Measurements from ENCODE around the gene PPP1R10. TPM values are rescaled to one million over a fixed set of nuclear protein-coding genes. Genes with fewer than 3 reads are reported as not detected.
A peak's percentile ranks its signal among the peaks of the same experiment; 100 is the strongest.

Gene PPP1R10
- total and polyA plus RNA-seq, 11 donors: 9.4 to 44.9 (median 28.1) TPM

DNA sequence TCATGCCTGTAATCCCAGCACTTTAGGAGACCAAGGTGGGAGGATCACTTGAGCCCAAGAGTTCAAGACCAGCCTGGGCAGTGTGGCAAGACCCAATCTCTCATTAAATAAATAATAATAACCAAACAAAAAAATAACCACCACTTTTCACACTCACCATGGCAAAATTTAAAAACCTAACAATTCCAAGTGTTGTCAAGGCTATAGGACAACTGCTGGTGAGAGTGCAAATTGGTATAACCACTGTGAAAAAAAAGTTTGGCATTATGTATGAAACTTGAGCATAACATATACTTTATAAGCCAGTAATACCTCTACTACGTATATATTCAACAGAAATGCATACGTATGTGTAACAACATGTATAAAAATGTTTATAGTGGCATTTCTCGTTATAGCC is 56.1 kb downstream of the PPP1R10 start:
- no peaks in the 10 kb centered on the region for H3K27me3 ChIP-seq
- intact Hi-C loops (cut with DNase I): no loop called here
- H3K36me3 ChIP-seq: peaks cover 0 to 32% (median 24%) of the 10 kb centered on the region in 9 donors
- DNase-seq (no peak), ATAC-seq (no peak)
- no peak overlapping the region for H3K4me3 ChIP-seq
- peaks cover 0 to 16% (median 11%) of the 10 kb centered on the region in 12 donors for H3K4me1 ChIP-seq
- TF ChIP-seq POLR2A (IDR thresholded peaks at IDR 0.05): no peak
- TF ChIP-seq, protein P1, sequence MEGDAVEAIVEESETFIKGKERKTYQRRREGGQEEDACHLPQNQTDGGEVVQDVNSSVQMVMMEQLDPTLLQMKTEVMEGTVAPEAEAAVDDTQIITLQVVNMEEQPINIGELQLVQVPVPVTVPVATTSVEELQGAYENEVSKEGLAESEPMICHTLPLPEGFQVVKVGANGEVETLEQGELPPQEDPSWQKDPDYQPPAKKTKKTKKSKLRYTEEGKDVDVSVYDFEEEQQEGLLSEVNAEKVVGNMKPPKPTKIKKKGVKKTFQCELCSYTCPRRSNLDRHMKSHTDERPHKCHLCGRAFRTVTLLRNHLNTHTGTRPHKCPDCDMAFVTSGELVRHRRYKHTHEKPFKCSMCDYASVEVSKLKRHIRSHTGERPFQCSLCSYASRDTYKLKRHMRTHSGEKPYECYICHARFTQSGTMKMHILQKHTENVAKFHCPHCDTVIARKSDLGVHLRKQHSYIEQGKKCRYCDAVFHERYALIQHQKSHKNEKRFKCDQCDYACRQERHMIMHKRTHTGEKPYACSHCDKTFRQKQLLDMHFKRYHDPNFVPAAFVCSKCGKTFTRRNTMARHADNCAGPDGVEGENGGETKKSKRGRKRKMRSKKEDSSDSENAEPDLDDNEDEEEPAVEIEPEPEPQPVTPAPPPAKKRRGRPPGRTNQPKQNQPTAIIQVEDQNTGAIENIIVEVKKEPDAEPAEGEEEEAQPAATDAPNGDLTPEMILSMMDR (IDR thresholded peaks at IDR 0.05): no peak
- H3K27ac ChIP-seq: no peak overlapping the region
- WGBS, 4 donors: 94 to 97% (median 97%) methylated on average over 3 of the region's 3 CpGs
- no peaks in the 10 kb centered on the region for H3K9me3 ChIP-seq

DNA sequence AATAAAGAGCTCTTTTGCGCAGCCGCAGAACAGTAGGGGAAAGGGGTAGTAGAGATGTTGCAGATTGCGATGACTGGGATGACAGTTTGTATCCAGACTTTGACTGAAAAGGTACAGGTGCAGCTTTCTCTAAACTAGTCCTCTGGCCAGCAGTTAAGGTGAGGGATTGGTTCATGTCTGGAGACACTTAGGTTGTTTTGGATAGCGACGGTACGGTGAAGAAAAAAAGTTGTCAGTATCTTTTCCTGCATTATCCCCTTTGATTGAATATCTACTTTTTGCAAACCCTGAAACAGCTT is 59.4 kb downstream of the PPP1R10 start:
- H3K4me3 ChIP-seq: peak overlapping the region; percentile 73 to 99 (median 90)
- peaks cover 0 to 30% (median 17%) of the 10 kb centered on the region in 12 donors for H3K4me1 ChIP-seq

DNA sequence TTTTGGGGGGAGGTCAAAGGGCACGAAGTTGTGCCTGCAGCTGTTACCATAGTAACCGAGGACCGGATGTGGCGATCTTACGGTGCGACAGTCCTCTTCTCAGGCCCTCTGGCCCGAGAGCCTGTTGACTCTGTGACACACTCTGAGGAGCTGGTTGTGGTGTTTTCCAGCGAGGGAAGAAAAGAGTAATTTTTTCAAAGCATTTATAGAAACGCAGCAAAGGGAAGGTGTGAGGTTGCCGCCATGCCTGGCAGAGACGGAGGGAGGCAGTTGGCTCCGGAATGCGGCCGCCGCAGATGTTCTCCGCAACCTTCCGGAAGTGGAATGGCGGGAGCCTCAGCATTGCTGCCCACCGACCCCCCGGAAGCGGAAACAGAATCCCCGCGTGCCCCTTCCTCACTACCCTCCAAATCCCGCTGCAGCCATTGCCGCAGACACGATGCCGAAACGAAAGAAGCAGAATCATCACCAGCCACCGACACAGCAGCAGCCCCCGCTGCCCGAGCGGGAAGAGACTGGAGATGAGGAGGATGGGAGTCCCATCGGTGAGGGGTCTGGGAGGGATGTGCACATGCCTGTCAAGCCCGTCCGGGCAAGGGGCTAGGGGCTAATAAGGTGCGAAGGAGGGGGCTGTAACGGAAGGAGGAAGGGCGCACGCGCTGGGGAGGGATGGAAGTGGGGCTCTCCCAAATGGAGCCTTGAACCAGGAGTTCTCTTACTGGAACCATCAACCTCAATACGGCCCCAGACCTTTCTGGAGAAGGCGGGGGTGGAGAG is 59.9 kb downstream of the PPP1R10 start, which contains the start of gene PRR3:
Gene PRR3 (plus strand): TSS at position 390 of the 777 bp plus-strand sequence. CDS start 50 bp downstream, at position 440.
- peaks cover 0 to 30% (median 17%) of the 10 kb centered on the region in 12 donors for H3K4me1 ChIP-seq
- WGBS, 4 donors: 0% methylated on average over 42 of the region's 42 CpGs
- intact Hi-C loops (cut with DNase I): loop anchor here in 5 of 10 donors (1.0 to 10.0 kb wide), 8 partner anchors 14 to 168 kb away; partner anchors contain the start of genes ABCF1 (in 3 of the 5), MRPS18B (in 2 of the 5), PPP1R10 (in 2 of the 5) and TUBB (in 2 of the 5)

More for the DNA sequence above, 59.4 kb downstream of the PPP1R10 start:
- no peak for DNase-seq
- Histone ChIP-seq H3K9me3 (no peaks in the 10 kb centered on the region), H3K36me3 (peaks cover 0 to 40% (median 29%) of the 10 kb centered on the region in 9 donors), H3K27ac (peak overlapping the region; percentile 95 to 99 (median 98)), H3K27me3 (no peaks in the 10 kb centered on the region)
- TF ChIP-seq, protein P1 (IDR thresholded peaks at IDR 0.05): no peak
- TF ChIP-seq POLR2A (IDR thresholded peaks at IDR 0.05): no peak
- intact Hi-C loops (cut with DNase I): loop anchor here in 5 of 10 donors (2.0 to 10.0 kb wide), 6 partner anchors 13 to 167 kb away; partner anchors contain the start of genes ABCF1 (in 2 of the 5), MRPS18B (in 2 of the 5), PPP1R10 (in 2 of the 5) and TUBB (in 2 of the 5)
- WGBS, 4 donors: 2 to 6% (median 4%) methylated on average over 6 of the region's 6 CpGs
- ATAC-seq: no peak

More for the DNA sequence above, 59.9 kb downstream of the PPP1R10 start, which contains the start of gene PRR3:
- ATAC-seq: peak; percentile 83 to 88 (median 86)
- peak in 1 of 2 donors; percentile 27 for TF ChIP-seq POLR2A (IDR thresholded peaks at IDR 0.05)
- TF ChIP-seq, protein P1 (IDR thresholded peaks at IDR 0.05): peak in 1 of 12 donors; percentile 11
- Histone ChIP-seq H3K4me3 (peak within 1 kb of the TSS; percentile 73 to 99 (median 90)), H3K36me3 (peaks cover 0 to 40% (median 29%) of the 10 kb centered on the region in 9 donors), H3K27ac (peak within 1 kb of the TSS; percentile 95 to 99 (median 98)), H3K9me3 (no peaks in the 10 kb centered on the region), H3K27me3 (no peaks in the 10 kb centered on the region)
- DNase-seq: peak; percentile 88 to 92 (median 90)

Data from heart left ventricle (tissue), 16 donors.